ENCODE results near the gene DNASE1L3.

GRCh38 chr3:58160399-58160798 lies 50.4 kb downstream of the DNASE1L3 start:
- TF ChIP-seq, protein P1, sequence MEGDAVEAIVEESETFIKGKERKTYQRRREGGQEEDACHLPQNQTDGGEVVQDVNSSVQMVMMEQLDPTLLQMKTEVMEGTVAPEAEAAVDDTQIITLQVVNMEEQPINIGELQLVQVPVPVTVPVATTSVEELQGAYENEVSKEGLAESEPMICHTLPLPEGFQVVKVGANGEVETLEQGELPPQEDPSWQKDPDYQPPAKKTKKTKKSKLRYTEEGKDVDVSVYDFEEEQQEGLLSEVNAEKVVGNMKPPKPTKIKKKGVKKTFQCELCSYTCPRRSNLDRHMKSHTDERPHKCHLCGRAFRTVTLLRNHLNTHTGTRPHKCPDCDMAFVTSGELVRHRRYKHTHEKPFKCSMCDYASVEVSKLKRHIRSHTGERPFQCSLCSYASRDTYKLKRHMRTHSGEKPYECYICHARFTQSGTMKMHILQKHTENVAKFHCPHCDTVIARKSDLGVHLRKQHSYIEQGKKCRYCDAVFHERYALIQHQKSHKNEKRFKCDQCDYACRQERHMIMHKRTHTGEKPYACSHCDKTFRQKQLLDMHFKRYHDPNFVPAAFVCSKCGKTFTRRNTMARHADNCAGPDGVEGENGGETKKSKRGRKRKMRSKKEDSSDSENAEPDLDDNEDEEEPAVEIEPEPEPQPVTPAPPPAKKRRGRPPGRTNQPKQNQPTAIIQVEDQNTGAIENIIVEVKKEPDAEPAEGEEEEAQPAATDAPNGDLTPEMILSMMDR (IDR thresholded peaks at IDR 0.05) = no peak
- TF ChIP-seq POLR2A (IDR thresholded peaks at IDR 0.05) = no peak
- TF ChIP-seq POLR2AphosphoS5 (IDR thresholded peaks at IDR 0.05) = no peak

Measured in prostate gland (tissue), 2 donors.